Gastroesophageal sphincter (tissue), 4 donors: ENCODE results near the gene PDE11A. TPM values are rescaled to one million over a fixed set of nuclear protein-coding genes. Genes with fewer than 3 reads are reported as not detected.

ENCODE experiments used
- ATAC-seq: fragments of 150-250 bp; one replicate; pipeline ENCODE4 v1.9.1; 2016; ENCODE audit warnings: mild to moderate bottlenecking, moderate library complexity
- H3K27ac ChIP-seq, 4 donors: fragments of 200-600 bp; sonication (generic) in 3 of 4; 1 replicate in 3 of 4; 2 replicates in 1 of 4; pipeline ENCODE4 v1.5.1; 2016 to 2019
- H3K27me3 ChIP-seq: fragments of 200-600 bp; sonication (generic); one replicate; pipeline ENCODE4 v1.5.1; 2019
- H3K36me3 ChIP-seq, 2 donors: fragments of 200-600 bp; sonication (generic); one replicate each; pipeline ENCODE4 v1.5.1; 2019; ENCODE audit warnings: control low read depth in 1 of 2
- H3K4me1 ChIP-seq, 3 donors: fragments of 200-600 bp; sonication (generic); 1 replicate in 2 of 3; 2 replicates in 1 of 3; pipeline ENCODE4 v1.5.1; 2016 to 2019; ENCODE audit warnings: control low read depth in 2 of 3
- H3K4me3 ChIP-seq, 2 donors: fragments of 200-600 bp; sonication (generic); one replicate each; pipeline ENCODE4 v1.5.1; 2019; ENCODE audit warnings: mild to moderate bottlenecking in 1 of 2, moderate library complexity in 1 of 2
- H3K9me3 ChIP-seq, 3 donors: fragments of 200-600 bp; sonication (generic); one replicate each; pipeline ENCODE4 v1.5.1; 2017 to 2019; ENCODE audit warnings: control low read depth in 2 of 3
- CTCF ChIP-seq, 4 experiments: fragments of 200-600 bp in 2 of 4; fragments of 450-650 bp in 2 of 4; sonication (generic) in 1 of 4; IDR thresholded peaks; one replicate each; pipeline ENCODE4 v1.5.1; 2017 to 2019; ENCODE audit warnings: antibody characterized with exemption in 4 of 4, mild to moderate bottlenecking in 2 of 4, moderate library complexity in 2 of 4
- EP300 ChIP-seq: sonication (generic); formaldehyde crosslinking; IDR thresholded peaks from one replicate; pipeline ENCODE4 v1.6.1; 2017; ENCODE audit warnings: antibody characterized with exemption, mild to moderate bottlenecking
- POLR2A ChIP-seq, 2 donors: fragments of 450-650 bp; IDR thresholded peaks; one replicate each; pipeline ENCODE4 v1.6.1; 2017; ENCODE audit warnings: antibody characterized with exemption in 2 of 2, mild to moderate bottlenecking in 2 of 2, moderate library complexity in 1 of 2
- POLR2AphosphoS5 ChIP-seq: sonication (generic); formaldehyde crosslinking; IDR thresholded peaks from one replicate; pipeline ENCODE4 v1.6.1; 2017; ENCODE audit warnings: antibody characterized with exemption
- WGBS, 2 donors: methylation state at CpG; one replicate each; pipeline ENCODE4 v1.1.5; 2018; ENCODE audit warnings: low coverage in 1 of 2; 5-methylcytosine and 5-hydroxymethylcytosine counted together
- total RNA-seq, 4 donors: library from RNA; depleted of rRNA; stranded (reverse); fragments of >200 nt; gene quantifications; one replicate each; pipeline ENCODE4 v1.1.0, GENCODE V29; 2016

PDE11A gene
- total RNA-seq, 4 donors from 2014 or later, result 0.13 to 1.9 (median 0.16) TPM; not detected in 1

- no peak for TF ChIP-seq POLR2AphosphoS5
- no peak for TF ChIP-seq CTCF (IDR thresholded peaks at IDR 0.05)
- TF ChIP-seq EP300, result no peak
- no peak for TF ChIP-seq POLR2A (IDR thresholded peaks at IDR 0.05)
- WGBS, 2 donors, result 0 to 52% methylated on average over 1 to 3 of the region's 3 CpGs
- no peaks in the 10 kb centered on the region for H3K9me3 ChIP-seq
- no peak overlapping the region for H3K27ac ChIP-seq
- no peak for ATAC-seq
- H3K4me3 ChIP-seq, result no peak overlapping the region
- H3K27me3 ChIP-seq, result peaks cover 4% of the 10 kb centered on the region
- H3K36me3 ChIP-seq, result no peaks in the 10 kb centered on the region
- no peaks in the 10 kb centered on the region for H3K4me1 ChIP-seq
Measured at GRCh38 chr2:177731384-177731783, 341.2 kb downstream of the PDE11A start.

- Histone ChIP-seq H3K36me3 (no peaks in the 10 kb centered on the region), H3K27ac (no peak overlapping the region), H3K4me1 (no peaks in the 10 kb centered on the region), H3K9me3 (no peaks in the 10 kb centered on the region), H3K27me3 (peaks cover 4% of the 10 kb centered on the region), H3K4me3 (no peak overlapping the region)
- WGBS, 2 donors, result 62 to 75% methylated on average over 2 of the region's 2 CpGs
- no peak for ATAC-seq
- TF ChIP-seq POLR2AphosphoS5 (no peak), CTCF (IDR thresholded peaks at IDR 0.05) (no peak)
Measured at GRCh38 chr2:177730792-177731191, 341.8 kb downstream of the PDE11A start.

GRCh38 chr2:177730363-177730762 is 342.2 kb downstream of the PDE11A start:
- H3K27me3 ChIP-seq, result peaks cover 4% of the 10 kb centered on the region
- H3K4me3 ChIP-seq, result no peak overlapping the region
- no peak overlapping the region for H3K27ac ChIP-seq
- no peak for ATAC-seq
- no peaks in the 10 kb centered on the region for H3K9me3 ChIP-seq
- H3K4me1 ChIP-seq, result no peaks in the 10 kb centered on the region
- TF ChIP-seq POLR2AphosphoS5 (no peak), EP300 (no peak), POLR2A (IDR thresholded peaks at IDR 0.05) (no peak), CTCF (IDR thresholded peaks at IDR 0.05) (no peak)
- 85% methylated on average over 3 of the region's 3 CpGs; no CpG with 5 or more reads in 1 of the 2 donors for WGBS, 2 donors
- no peaks in the 10 kb centered on the region for H3K36me3 ChIP-seq

DNA sequence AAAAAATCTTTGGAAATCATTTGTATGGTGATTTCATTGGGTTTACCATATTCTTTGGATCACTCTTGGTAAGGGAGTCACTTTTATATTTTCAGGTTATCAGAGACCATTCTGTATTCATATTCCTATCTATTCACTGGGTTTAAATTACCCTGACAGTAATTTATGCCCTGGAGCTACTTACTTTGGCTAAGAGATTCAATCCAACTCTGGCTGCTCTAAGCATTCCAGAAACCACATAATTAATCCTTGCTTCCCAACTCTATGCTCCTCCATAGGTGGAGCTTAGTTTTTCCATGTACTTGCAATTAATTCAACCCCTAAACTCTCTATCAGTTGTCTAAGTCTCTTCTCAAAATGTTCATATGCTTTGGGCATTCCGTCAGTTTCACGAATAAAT is 343.7 kb downstream of the PDE11A start:
- no peak overlapping the region for H3K27ac ChIP-seq
- no peak for ATAC-seq
- 67 to 72% methylated on average over 2 of the region's 2 CpGs for WGBS, 2 donors
- TF ChIP-seq EP300 (no peak), CTCF (IDR thresholded peaks at IDR 0.05) (no peak), POLR2A (IDR thresholded peaks at IDR 0.05) (no peak), POLR2AphosphoS5 (no peak)
- H3K9me3 ChIP-seq, result no peaks in the 10 kb centered on the region
- peaks cover 4% of the 10 kb centered on the region for H3K27me3 ChIP-seq
- no peaks in the 10 kb centered on the region for H3K4me1 ChIP-seq
- no peaks in the 10 kb centered on the region for H3K36me3 ChIP-seq
- H3K4me3 ChIP-seq, result no peak overlapping the region

DNA sequence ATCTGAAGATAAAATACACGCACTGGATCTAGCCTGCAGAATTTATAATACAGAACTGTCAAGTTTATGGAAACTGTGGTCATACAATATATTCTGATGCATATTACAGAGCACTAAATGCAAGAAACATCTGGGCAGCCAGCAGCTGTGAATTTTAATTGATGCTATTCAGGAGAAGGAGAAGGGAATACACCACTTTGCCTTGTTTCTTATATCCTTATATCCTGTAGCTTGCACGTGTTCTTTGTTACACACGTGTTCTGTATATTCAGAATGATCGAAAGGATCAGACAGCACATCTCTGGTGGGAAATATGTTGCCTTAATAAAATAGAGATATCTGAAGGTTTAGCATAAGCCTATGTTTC is 344.2 kb downstream of the PDE11A start:
- TF ChIP-seq EP300 (no peak), CTCF (IDR thresholded peaks at IDR 0.05) (no peak), POLR2AphosphoS5 (no peak), POLR2A (IDR thresholded peaks at IDR 0.05) (no peak)
- H3K9me3 ChIP-seq, result no peaks in the 10 kb centered on the region
- no peaks in the 10 kb centered on the region for H3K36me3 ChIP-seq
- no peak overlapping the region for H3K4me3 ChIP-seq
- WGBS, 2 donors, result 46 to 48% methylated on average over 4 of the region's 4 CpGs
- H3K27ac ChIP-seq, result no peak overlapping the region
- peaks cover 4% of the 10 kb centered on the region for H3K27me3 ChIP-seq
- H3K4me1 ChIP-seq, result no peaks in the 10 kb centered on the region
- no peak for ATAC-seq
